B cell (primary cell): ENCODE data around the gene MAP3K13. TPM values are rescaled to one million over a fixed set of nuclear protein-coding genes. Genes with fewer than 3 reads are reported as not detected.

Experiments
- ATAC-seq: fragments of 200-7000 bp; cut with Tn5 transposase; one replicate; pipeline ENCODE4 v1.10.0; 2021; ENCODE audit warnings: low read depth, mild to moderate bottlenecking, moderate number of reproducible peaks, moderate library complexity
- CTCF ChIA-PET: fragments of 350-600 bp; sonication (Branson Sonifier 250); formaldehyde crosslinking; loops from one replicate; lab custom pipeline; 2021; ENCODE audit warnings: antibody characterized with exemption, inconsistent platforms; lab: Charles Lee
- POLR2A ChIA-PET: fragments of 350-600 bp; sonication (Branson Sonifier 250); formaldehyde crosslinking; loops from one replicate; lab custom pipeline; 2021; ENCODE audit warnings: antibody characterized with exemption; lab: Charles Lee
- DNase-seq: peaks from one replicate; pipeline ENCODE4 v3.0.0; 2013
- H2AFZ ChIP-seq: 2 replicates; pipeline ENCODE4 v1.6.1; 2012; ENCODE audit warnings: mild to moderate bottlenecking, low read depth, low read length; ENCODE audit not compliant: insufficient read depth, poor library complexity, severe bottlenecking
- H3K27ac ChIP-seq, 2 donors: 1 replicate in 1 of 2; 2 replicates in 1 of 2; pipeline ENCODE4 v1.5.1; 2012 to 2013; ENCODE audit warnings: low read length in 2 of 2, mild to moderate bottlenecking in 2 of 2, moderate library complexity in 1 of 2
- H3K27me3 ChIP-seq, 4 experiments: fragments of 200-600 bp in 1 of 4; sonication (generic) in 1 of 4; replicated peaks in 1 of 4; 1 replicate in 2 of 4; 2 replicates in 2 of 4; pipeline versions ENCODE4 v1.6.1 to v1.7.0; 2013 to 2016; ENCODE audit warnings: low read length in 3 of 4, mild to moderate bottlenecking in 2 of 4, mixed read lengths in 1 of 4, moderate library complexity in 1 of 4; ENCODE audit not compliant: insufficient read depth in 4 of 4, control insufficient read depth in 3 of 4; ENCODE audit errors: control extremely low read depth in 1 of 4
- H3K36me3 ChIP-seq, 2 experiments: replicated peaks in 1 of 2; 1 replicate in 1 of 2; 2 replicates in 1 of 2; pipeline versions ENCODE4 v1.6.1 to v1.7.1; 2013; ENCODE audit warnings: low read length in 1 of 2; ENCODE audit not compliant: insufficient read depth in 2 of 2, control insufficient read depth in 1 of 2; ENCODE audit errors: control extremely low read depth in 1 of 2, extremely low read depth in 1 of 2
- H3K4me1 ChIP-seq, 2 donors: fragments of 200-600 bp in 1 of 2; sonication (generic) in 1 of 2; 1 replicate in 1 of 2; 2 replicates in 1 of 2; pipeline versions ENCODE4 v1.5.1 to v1.6.1; 2013 to 2017; ENCODE audit warnings: low read length in 2 of 2; ENCODE audit not compliant: control insufficient read depth in 2 of 2, insufficient read depth in 2 of 2
- H3K4me2 ChIP-seq: replicated peaks from 2 replicates; pipeline ENCODE3; 2012; ENCODE audit warnings: mild to moderate bottlenecking, low read depth, low read length; ENCODE audit not compliant: poor library complexity, severe bottlenecking
- H3K4me3 ChIP-seq, 5 experiments: fragments of 200-600 bp in 1 of 5; sonication (generic) in 1 of 5; 1 replicate in 3 of 5; 2 replicates in 2 of 5; pipeline versions ENCODE4 v1.5.1 to v1.7.0; 2011 to 2016; ENCODE audit warnings: low read length in 4 of 5, mild to moderate bottlenecking in 4 of 5, low read depth in 2 of 5, control low read depth in 1 of 5, moderate library complexity in 1 of 5; ENCODE audit not compliant: insufficient read depth in 1 of 5; ENCODE audit errors: control extremely low read depth in 1 of 5, extremely low read depth in 1 of 5
- H3K79me2 ChIP-seq: fragments of 200-600 bp; sonication (generic); one replicate; pipeline ENCODE4 v1.6.0; 2016; ENCODE audit warnings: low read length; ENCODE audit not compliant: control insufficient read depth, insufficient read depth
- H3K9ac ChIP-seq: fragments of 200-600 bp; sonication (generic); 2 replicates; pipeline ENCODE4 v1.6.1; 2017; ENCODE audit warnings: mild to moderate bottlenecking, low read length, moderate library complexity
- H3K9me3 ChIP-seq, 3 donors: one replicate each; pipeline versions ENCODE4 v1.6.1 to v1.7.1; 2013; ENCODE audit warnings: low read length in 2 of 3; ENCODE audit not compliant: control insufficient read depth in 2 of 3, insufficient read depth in 1 of 3; ENCODE audit errors: control extremely low read depth in 1 of 3
- H4K20me1 ChIP-seq: 2 replicates; pipeline ENCODE4 v1.6.0; 2012; ENCODE audit warnings: mild to moderate bottlenecking, low read length; ENCODE audit not compliant: insufficient read depth, control insufficient read depth, poor library complexity, severe bottlenecking
- H3K27ac Mint-ChIP-seq: one replicate; pipeline ENCODE4 v1.8.0; 2021; ENCODE audit warnings: mixed read lengths
- H3K27me3 Mint-ChIP-seq: one replicate; pipeline ENCODE4 v1.8.0; 2021; ENCODE audit warnings: mixed read lengths
- H3K4me1 Mint-ChIP-seq: one replicate; pipeline ENCODE4 v1.8.0; 2021; ENCODE audit warnings: mixed read lengths
- H3K4me3 Mint-ChIP-seq: one replicate; pipeline ENCODE4 v1.8.0; 2021; ENCODE audit warnings: mixed read lengths
- H3K9me3 Mint-ChIP-seq: one replicate; pipeline ENCODE4 v1.8.0; 2022; ENCODE audit warnings: mixed read lengths; ENCODE audit not compliant: insufficient read depth
- CTCF ChIP-seq: fragments of 200-600 bp; IDR thresholded peaks from one replicate; pipeline ENCODE4 v1.8.0; 2022; ENCODE audit warnings: antibody characterized with exemption, mild to moderate bottlenecking
- EZH2 ChIP-seq: IDR thresholded peaks from 2 replicates; pipeline ENCODE4 v1.6.1; 2012; ENCODE audit warnings: borderline replicate concordance, low read depth, mild to moderate bottlenecking, moderate library complexity, low read length; ENCODE audit not compliant: insufficient read depth, poor library complexity, severe bottlenecking
- WGBS: methylation state at CpG from one replicate; pipeline ENCODE4 v1.1.5; 2013; ENCODE audit warnings: missing lambda C conversion rate; ENCODE audit not compliant: insufficient coverage; 5-methylcytosine and 5-hydroxymethylcytosine counted together
- intact Hi-C: fragments of 100-400 bp; cut with micrococcal nuclease; formaldehyde crosslinking; loops from one replicate; pipeline ENCODE4 v1.10.0; 2022
- polyA plus RNA-seq: library from polyadenylated mRNA; depleted of rRNA; stranded (reverse); fragments of >200 nt; gene quantifications from 2 replicates; pipeline ENCODE4 v1.2.3, GENCODE V29; 2012
- total RNA-seq, 2 donors: library from RNA; stranded (reverse); fragments of 120-200 nt in 1 of 2; gene quantifications; 1 replicate in 1 of 2; 2 replicates in 1 of 2; pipeline versions ENCODE4 v1.2.3 to v1.2.4, GENCODE V29; 2013 to 2022

The MAP3K13 gene
- total and polyA plus RNA-seq, 2 donors (not counting 1 experiment from before 2014, with no cell fraction given): 5.7 to 9.2 TPM

GRCh38 chr3:185537369-185537970 lies 174.5 kb downstream of the MAP3K13 start:
- TF ChIP-seq CTCF (no peak), EZH2 (no peak)
- Histone ChIP-seq H3K9ac (no peak overlapping the region), H3K9me3 (no peaks in the 10 kb centered on the region), H4K20me1 (no peaks in the 10 kb centered on the region), H3K4me1 (peaks cover 6% of the 10 kb centered on the region in 2 donors), H3K36me3 (no peaks in the 10 kb centered on the region), H3K27ac (no peak overlapping the region), H3K79me2 (no peaks in the 10 kb centered on the region), H2AFZ (peak overlapping the region; percentile 70), H3K4me3 (peak overlapping the region in 1 of 5 experiments; percentile 19), H3K4me2 (peak overlapping the region; percentile 41), H3K27me3 (no peaks in the 10 kb centered on the region)
- Mint-ChIP-seq H3K4me1 (peaks cover 8% of the 10 kb centered on the region), H3K27ac (peak overlapping the region; percentile 64), H3K4me3 (peak overlapping the region; percentile 51), H3K27me3 (peaks cover 5% of the 10 kb centered on the region), H3K9me3 (no peaks in the 10 kb centered on the region)
- peak; percentile 35 for DNase-seq
- WGBS: 23% methylated on average over 5 of the region's 9 CpGs
- peak; percentile 74 for ATAC-seq
- POLR2A ChIA-PET: no interaction called here
- CTCF ChIA-PET: no interaction called here
- intact Hi-C loops: no loop called here

Other genes starting within 250 kb of the MAP3K13 start
- not detected in 2 replicates for gene C3orf70, start 210.1 kb upstream of the MAP3K13 start, total RNA-seq
- not detected in 2 replicates for gene C3orf70, start 210.1 kb upstream of the MAP3K13 start, polyA plus RNA-seq
- gene EHHADH, start 109.1 kb upstream of the MAP3K13 start, total RNA-seq: 1.4 and 2.0 TPM in 2 replicates
- gene EHHADH, start 109.1 kb upstream of the MAP3K13 start, polyA plus RNA-seq: 0.30 and 0.69 TPM in 2 replicates
- 21.2 and 23.7 TPM in 2 replicates for gene TMEM41A, start 135.9 kb downstream of the MAP3K13 start, total RNA-seq
- 8.4 and 8.5 TPM in 2 replicates for gene TMEM41A, start 135.9 kb downstream of the MAP3K13 start, polyA plus RNA-seq
- gene LIPH, start 189.5 kb downstream of the MAP3K13 start, total RNA-seq: not detected in 2 replicates
- gene LIPH, start 189.5 kb downstream of the MAP3K13 start, polyA plus RNA-seq: not detected in 2 replicates
- 43.4 and 46.0 TPM in 2 replicates for gene SENP2, start 223.2 kb downstream of the MAP3K13 start, total RNA-seq
- gene SENP2, start 223.2 kb downstream of the MAP3K13 start, polyA plus RNA-seq: 7.2 and 15.9 TPM in 2 replicates